MCF 10A (cell line): ENCODE results near the gene CSAD. TPM values are rescaled to one million over a fixed set of nuclear protein-coding genes. Genes with fewer than 3 reads are reported as not detected.
A peak's percentile ranks its signal among the peaks of the same experiment; 100 is the strongest.

Experiments used
- BruUV-seq: library from RNA; stranded (reverse); fragments of 400-500 nt; replicated peaks from 2 replicates; lab custom pipeline; 2021; lab: Mats Ljungman, UMichigan
- CTCF ChIA-PET: fragments of 300-600 bp; sonication (Branson Sonifier 250); formaldehyde crosslinking; extraction: SDS; loops from one replicate; lab custom pipeline; 2021; ENCODE audit warnings: antibody characterized with exemption, inconsistent platforms; lab: Yijun Ruan, JAX
- POLR2A ChIA-PET: fragments of 300-600, 350-650 bp; sonication (Branson Sonifier 250); formaldehyde crosslinking; extraction: SDS; loops from one replicate; lab custom pipeline; 2020; ENCODE audit warnings: antibody characterized with exemption, inconsistent platforms; lab: Yijun Ruan, JAX
- DNase-seq: peaks from one replicate; pipeline ENCODE4 v3.0.0-alpha.2; 2018; ENCODE audit not compliant: unreplicated experiment
- H3K27ac Mint-ChIP-seq: one replicate; pipeline ENCODE4 v1.8.0; 2022; ENCODE audit warnings: mild to moderate bottlenecking, low read depth, mixed read lengths; ENCODE audit not compliant: unreplicated experiment
- H3K27me3 Mint-ChIP-seq: one replicate; pipeline ENCODE4 v1.8.0; 2022; ENCODE audit warnings: mixed read lengths; ENCODE audit not compliant: insufficient read depth, unreplicated experiment
- H3K36me3 Mint-ChIP-seq: one replicate; pipeline ENCODE4 v1.8.0; 2022; ENCODE audit warnings: mild to moderate bottlenecking, moderate library complexity, mixed read lengths; ENCODE audit not compliant: insufficient read depth, unreplicated experiment
- H3K4me1 Mint-ChIP-seq: one replicate; pipeline ENCODE4 v1.8.0; 2022; ENCODE audit warnings: mixed read lengths; ENCODE audit not compliant: insufficient read depth, unreplicated experiment
- H3K4me3 Mint-ChIP-seq: one replicate; pipeline ENCODE4 v1.8.0; 2022; ENCODE audit warnings: mild to moderate bottlenecking, moderate library complexity, mixed read lengths; ENCODE audit not compliant: unreplicated experiment
- H3K9me3 Mint-ChIP-seq: one replicate; pipeline ENCODE4 v1.8.0; 2022; ENCODE audit warnings: mixed read lengths; ENCODE audit not compliant: unreplicated experiment
- CTCF ChIP-seq: fragments of 200-600 bp; IDR thresholded peaks from one replicate; pipeline ENCODE4 v1.8.0; 2022; ENCODE audit warnings: antibody characterized with exemption, mild to moderate bottlenecking; ENCODE audit not compliant: unreplicated experiment
- intact Hi-C: fragments of 100-400 bp; cut with micrococcal nuclease; formaldehyde crosslinking; loops from 2 replicates; pipeline ENCODE4 v1.14.1; 2022
- total RNA-seq: library from RNA; stranded (reverse); gene quantifications from 2 replicates; pipeline ENCODE4 v1.2.3, GENCODE V29; 2022

The CSAD gene
- total RNA-seq, 1 experiment from 2014 or later: 22.7 TPM

DNA sequence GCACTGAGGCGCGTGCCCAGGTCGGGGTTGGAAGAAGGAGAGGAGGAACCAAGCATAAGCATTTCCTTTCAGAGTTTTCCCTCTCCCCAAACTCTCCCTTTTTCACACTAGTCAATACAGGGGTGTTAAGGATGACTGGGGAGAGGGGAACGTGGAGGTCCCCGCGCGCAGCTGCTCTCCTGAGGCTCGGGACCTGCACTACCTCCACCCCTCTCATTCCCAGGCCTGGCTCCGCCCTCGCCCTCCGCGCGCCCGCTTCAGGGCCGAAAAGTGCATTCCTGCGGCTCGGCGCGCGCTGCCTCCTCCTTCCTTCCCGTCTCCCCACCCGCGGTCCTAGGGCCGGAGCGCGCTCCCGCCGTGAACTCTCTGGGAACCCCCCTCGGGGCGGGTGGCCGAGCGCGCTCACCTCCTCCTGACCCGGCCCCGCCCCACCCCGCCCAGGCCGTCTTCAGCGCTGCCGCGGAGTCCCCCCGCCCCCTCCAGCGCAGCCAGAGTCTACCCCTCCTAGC lies 40.0 kb upstream of the CSAD start:
- Mint-ChIP-seq H3K27me3 (no peaks in the 10 kb centered on the region), H3K36me3 (peaks cover 20% of the 10 kb centered on the region), H3K4me1 (peaks cover 68% of the 10 kb centered on the region), H3K9me3 (no peaks in the 10 kb centered on the region), H3K27ac (peak overlapping the region; percentile 80), H3K4me3 (peak overlapping the region; percentile 83)
- POLR2A ChIA-PET: interaction anchor here (0.6 to 4.9 kb wide), 14 partner anchors 8 to 159 kb away, joined by 3 to 43 read pairs (median 7); partner anchors contain the start of genes AAAS, CSAD, ESPL1 and MYG1
- CTCF ChIA-PET: interaction anchor here (0.6 to 1.6 kb wide), 3 partner anchors 49 to 66 kb away, joined by 3 to 4 read pairs (median 3); no protein-coding TSS in a partner anchor
- TF ChIP-seq CTCF: no peak
- peak; percentile 93 for DNase-seq
- BruUV-seq: no TSS peak
- intact Hi-C loops: loop anchor here (2.0 kb wide), 1 partner anchor 30 kb away; no protein-coding TSS in a partner anchor

GRCh38 chr12:53219956-53220693 lies 39.4 kb upstream of the CSAD start:
- no peaks in the 10 kb centered on the region for H3K27me3 Mint-ChIP-seq
- DNase-seq: peak; percentile 78
- H3K27ac Mint-ChIP-seq: peak overlapping the region; percentile 80
- POLR2A ChIA-PET: interaction anchor here (0.7 to 4.9 kb wide), 17 partner anchors 9 to 214 kb away, joined by 3 to 43 read pairs (median 6); partner anchors contain the start of genes AAAS, CSAD, EIF4B and ESPL1
- TF ChIP-seq CTCF: no peak
- no peaks in the 10 kb centered on the region for H3K9me3 Mint-ChIP-seq
- peaks cover 20% of the 10 kb centered on the region for H3K36me3 Mint-ChIP-seq
- intact Hi-C loops: loop anchor here (2.0 kb wide), 1 partner anchor 31 kb away; no protein-coding TSS in a partner anchor
- H3K4me1 Mint-ChIP-seq: peaks cover 62% of the 10 kb centered on the region
- BruUV-seq: no TSS peak
- CTCF ChIA-PET: interaction anchor here (0.6 to 1.9 kb wide), 7 partner anchors 22 to 72 kb away, joined by 3 to 10 read pairs (median 4); a partner anchor contains a TSS
- H3K4me3 Mint-ChIP-seq: peak overlapping the region; percentile 83

- Mint-ChIP-seq H3K4me3 (peak overlapping the region; percentile 83), H3K27me3 (no peaks in the 10 kb centered on the region), H3K36me3 (peaks cover 23% of the 10 kb centered on the region), H3K4me1 (peaks cover 55% of the 10 kb centered on the region), H3K27ac (no peak overlapping the region), H3K9me3 (no peaks in the 10 kb centered on the region)
- no TSS peak for BruUV-seq
- ChIA-PET CTCF (interaction anchor here (0.6 to 1.9 kb wide), 12 partner anchors 23 to 238 kb away, joined by 3 to 10 read pairs (median 4); a partner anchor contains a TSS), POLR2A (interaction anchor here (0.7 to 4.9 kb wide), 18 partner anchors 8 to 213 kb away, joined by 3 to 43 read pairs (median 4); partner anchors contain the start of genes AAAS, CSAD, EIF4B and ESPL1)
- DNase-seq: peak; percentile 57
- no peak for TF ChIP-seq CTCF
- intact Hi-C loops: no loop called here
Observed at GRCh38 chr12:53219292-53219955, 38.7 kb upstream of the CSAD start.
